K562 (cell line): ENCODE measurements around the gene POLR1D.
A peak's percentile ranks its signal among the peaks of the same experiment; 100 is the strongest.

ENCODE experiments used
- ARHGAP35 ChIP-seq: fragments of 450-650 bp; IDR thresholded peaks from 2 replicates; pipeline ENCODE4 v1.6.1; 2018; ENCODE audit not compliant: partially characterized antibody
- HMBOX1 ChIP-seq: sonication (generic); IDR thresholded peaks from 2 replicates; pipeline ENCODE4 v1.6.1; 2016
- KDM5B ChIP-seq: fragments of 200-600 bp; sonication (generic); IDR thresholded peaks from 2 replicates; pipeline ENCODE4 v1.6.1; 2012; ENCODE audit warnings: low read depth, mild to moderate bottlenecking, moderate library complexity, low read length, control low read depth, inconsistent platforms; ENCODE audit not compliant: insufficient replicate concordance
- NFE2L1 ChIP-seq: fragments of 450-650 bp; IDR thresholded peaks from 2 replicates; pipeline ENCODE4 v1.6.1; 2016; ENCODE audit warnings: missing genetic modification characterization, low read depth, mild to moderate bottlenecking, missing compliant biosample characterization, moderate library complexity, borderline replicate concordance
- POLR2A ChIP-seq: fragments of 450-650 bp; conservative IDR thresholded peaks from 2 replicates; pipeline ENCODE4 v1.6.1; 2016
- TAF1 ChIP-seq: IDR thresholded peaks from 2 replicates; pipeline ENCODE4 v1.6.1; 2011; ENCODE audit warnings: mild to moderate bottlenecking, low read length, moderate library complexity; ENCODE audit not compliant: insufficient read depth, control insufficient read depth, severe bottlenecking; ENCODE audit errors: extremely low read depth
- TBP ChIP-seq: optimal IDR thresholded peaks from 2 replicates; pipeline ENCODE3; 2011; ENCODE audit warnings: low read depth, low read length, improper control_type of control experiment
- ZFP30 ChIP-seq: fragments of 250-450 bp; sonication (Bioruptor Pico); IDR thresholded peaks from 2 replicates; pipeline ENCODE4 v1.8.0; 2022; ENCODE audit warnings: moderate library complexity, mild to moderate bottlenecking, inconsistent platforms, borderline replicate concordance
- TF ChIP-seq, protein P1 (sequence below): sonication (generic); formaldehyde crosslinking; IDR thresholded peaks from 2 replicates; pipeline ENCODE4 v1.8.1; 2023; ENCODE audit warnings: mild to moderate bottlenecking, missing genetic modification reagents, moderate library complexity
- TF ChIP-seq, protein P2 (sequence below): sonication (generic); formaldehyde crosslinking; IDR thresholded peaks from 2 replicates; pipeline ENCODE4 v1.8.0; 2023; ENCODE audit warnings: mild to moderate bottlenecking, missing genetic modification reagents
- TF ChIP-seq, protein P3 (sequence below), 2 experiments: fragments of 450-650 bp in 1 of 2; sonication (generic) in 1 of 2; formaldehyde crosslinking in 1 of 2; IDR thresholded peaks in 1 of 2; conservative IDR thresholded peaks in 1 of 2; 2 replicates each; pipeline versions ENCODE4 v1.6.1 to v1.8.1; 2016 to 2023; ENCODE audit warnings: mild to moderate bottlenecking in 2 of 2, moderate library complexity in 2 of 2, inconsistent platforms in 1 of 2, missing genetic modification reagents in 1 of 2

- TF ChIP-seq ZFP30 (CRISPR knock-in tag) (no peak), HMBOX1 (peak; percentile 87), ARHGAP35 (no peak), TBP (no peak), POLR2A (no peak), NFE2L1 (tag) (no peak), TAF1 (no peak), KDM5B (no peak)
- TF ChIP-seq, protein P1, sequence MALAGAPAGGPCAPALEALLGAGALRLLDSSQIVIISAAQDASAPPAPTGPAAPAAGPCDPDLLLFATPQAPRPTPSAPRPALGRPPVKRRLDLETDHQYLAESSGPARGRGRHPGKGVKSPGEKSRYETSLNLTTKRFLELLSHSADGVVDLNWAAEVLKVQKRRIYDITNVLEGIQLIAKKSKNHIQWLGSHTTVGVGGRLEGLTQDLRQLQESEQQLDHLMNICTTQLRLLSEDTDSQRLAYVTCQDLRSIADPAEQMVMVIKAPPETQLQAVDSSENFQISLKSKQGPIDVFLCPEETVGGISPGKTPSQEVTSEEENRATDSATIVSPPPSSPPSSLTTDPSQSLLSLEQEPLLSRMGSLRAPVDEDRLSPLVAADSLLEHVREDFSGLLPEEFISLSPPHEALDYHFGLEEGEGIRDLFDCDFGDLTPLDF (CRISPR knock-in tag), result no peak
- TF ChIP-seq, protein P2, sequence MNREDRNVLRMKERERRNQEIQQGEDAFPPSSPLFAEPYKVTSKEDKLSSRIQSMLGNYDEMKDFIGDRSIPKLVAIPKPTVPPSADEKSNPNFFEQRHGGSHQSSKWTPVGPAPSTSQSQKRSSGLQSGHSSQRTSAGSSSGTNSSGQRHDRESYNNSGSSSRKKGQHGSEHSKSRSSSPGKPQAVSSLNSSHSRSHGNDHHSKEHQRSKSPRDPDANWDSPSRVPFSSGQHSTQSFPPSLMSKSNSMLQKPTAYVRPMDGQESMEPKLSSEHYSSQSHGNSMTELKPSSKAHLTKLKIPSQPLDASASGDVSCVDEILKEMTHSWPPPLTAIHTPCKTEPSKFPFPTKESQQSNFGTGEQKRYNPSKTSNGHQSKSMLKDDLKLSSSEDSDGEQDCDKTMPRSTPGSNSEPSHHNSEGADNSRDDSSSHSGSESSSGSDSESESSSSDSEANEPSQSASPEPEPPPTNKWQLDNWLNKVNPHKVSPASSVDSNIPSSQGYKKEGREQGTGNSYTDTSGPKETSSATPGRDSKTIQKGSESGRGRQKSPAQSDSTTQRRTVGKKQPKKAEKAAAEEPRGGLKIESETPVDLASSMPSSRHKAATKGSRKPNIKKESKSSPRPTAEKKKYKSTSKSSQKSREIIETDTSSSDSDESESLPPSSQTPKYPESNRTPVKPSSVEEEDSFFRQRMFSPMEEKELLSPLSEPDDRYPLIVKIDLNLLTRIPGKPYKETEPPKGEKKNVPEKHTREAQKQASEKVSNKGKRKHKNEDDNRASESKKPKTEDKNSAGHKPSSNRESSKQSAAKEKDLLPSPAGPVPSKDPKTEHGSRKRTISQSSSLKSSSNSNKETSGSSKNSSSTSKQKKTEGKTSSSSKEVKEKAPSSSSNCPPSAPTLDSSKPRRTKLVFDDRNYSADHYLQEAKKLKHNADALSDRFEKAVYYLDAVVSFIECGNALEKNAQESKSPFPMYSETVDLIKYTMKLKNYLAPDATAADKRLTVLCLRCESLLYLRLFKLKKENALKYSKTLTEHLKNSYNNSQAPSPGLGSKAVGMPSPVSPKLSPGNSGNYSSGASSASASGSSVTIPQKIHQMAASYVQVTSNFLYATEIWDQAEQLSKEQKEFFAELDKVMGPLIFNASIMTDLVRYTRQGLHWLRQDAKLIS (CRISPR knock-in tag), result no peak
- TF ChIP-seq, protein P3, sequence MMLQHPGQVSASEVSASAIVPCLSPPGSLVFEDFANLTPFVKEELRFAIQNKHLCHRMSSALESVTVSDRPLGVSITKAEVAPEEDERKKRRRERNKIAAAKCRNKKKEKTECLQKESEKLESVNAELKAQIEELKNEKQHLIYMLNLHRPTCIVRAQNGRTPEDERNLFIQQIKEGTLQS (IDR thresholded peaks at IDR 0.05), result no peak
- TF ChIP-seq, protein P3 (CRISPR knock-in tag; conservative IDR thresholded peaks at IDR 0.05), result no peak
Measured at GRCh38 chr13:27667946-27668345, 46.3 kb downstream of the POLR1D start.
